Loucy (cell line): ENCODE results near the gene OR5K4.

Experiments used
- CTCF ChIP-seq: fragments of 200-600 bp; sonication (generic); conservative IDR thresholded peaks from 2 replicates; pipeline ENCODE4 v1.5.1; 2014; ENCODE audit warnings: mild to moderate bottlenecking, antibody characterized with exemption, low read length
- EZH2phosphoT487 ChIP-seq: fragments of 200-600 bp; IDR thresholded peaks from 2 replicates; pipeline ENCODE4 v1.6.1; 2018; ENCODE audit warnings: antibody characterized with exemption, mild to moderate bottlenecking, moderate library complexity, borderline replicate concordance

DNA sequence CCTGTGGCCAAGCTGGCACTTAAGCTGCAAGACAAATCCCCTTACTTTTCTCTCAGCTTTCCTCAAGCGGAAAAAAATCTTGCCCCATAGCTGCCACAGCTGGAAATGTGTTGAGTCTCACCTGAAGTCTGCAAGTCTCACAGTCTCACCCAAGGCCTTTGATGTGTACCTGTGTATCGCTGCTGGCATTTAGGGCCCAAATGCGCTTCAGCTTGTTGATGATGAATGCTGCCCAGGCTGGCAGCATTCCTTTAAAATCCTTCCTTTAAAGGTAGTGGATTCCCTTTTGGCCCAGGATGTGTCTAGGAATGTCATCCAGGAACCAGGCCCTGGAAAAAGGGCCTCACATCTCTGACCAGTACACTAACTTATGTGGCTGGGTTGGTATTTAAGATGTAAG is 7.0 kb downstream of the OR5K4 start:
- TF ChIP-seq CTCF, result no peak
- no peak for TF ChIP-seq EZH2phosphoT487
